ENCODE data around the gene FOXJ3.

Gene FOXJ3

DNA sequence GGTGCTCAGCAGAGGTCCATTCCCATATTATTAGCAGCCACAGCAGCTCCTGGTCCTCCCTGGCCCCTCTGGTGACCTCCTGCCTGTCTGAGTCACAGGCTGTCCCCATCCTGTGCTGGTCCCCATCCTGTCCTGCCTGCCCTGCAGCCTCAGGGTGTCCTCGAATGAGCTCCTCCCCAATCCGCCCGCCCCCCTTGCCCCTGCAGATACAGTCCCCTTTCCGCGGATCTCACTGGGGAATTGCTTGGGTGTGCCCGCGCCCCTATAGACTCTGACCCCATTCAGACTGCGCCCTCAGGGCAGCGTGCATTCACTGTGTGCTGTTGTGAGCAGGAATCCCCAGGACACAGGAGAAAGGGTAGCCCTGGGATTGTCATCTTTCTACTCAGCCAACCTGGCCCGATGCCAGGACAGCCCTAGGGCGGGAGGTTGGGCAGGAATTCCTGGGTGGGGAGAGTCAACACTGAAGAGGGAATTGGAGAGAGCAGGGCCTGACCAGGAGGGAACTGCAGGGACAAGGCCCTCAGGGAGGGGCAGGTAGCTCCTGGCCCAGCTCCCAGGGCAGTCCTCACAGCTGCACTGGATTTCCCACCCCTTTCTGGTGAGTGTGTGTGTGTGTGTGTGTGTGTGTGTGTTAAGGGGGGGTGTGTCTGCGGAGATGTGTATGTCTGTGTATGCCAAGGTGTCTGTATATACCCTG, 169.4 kb downstream of the FOXJ3 start:
- ChIA-PET CTCF (interaction anchor here (1.0 kb wide), 1 partner anchor 8 kb away, joined by 3 read pairs; no protein-coding TSS in a partner anchor), POLR2A (interaction anchor here (0.6 kb wide), 1 partner anchor 51 kb away, joined by 3 read pairs; no protein-coding TSS in a partner anchor)
- peak; percentile 26 for DNase-seq (ENCODE audit: extremely low spot score)

DNA sequence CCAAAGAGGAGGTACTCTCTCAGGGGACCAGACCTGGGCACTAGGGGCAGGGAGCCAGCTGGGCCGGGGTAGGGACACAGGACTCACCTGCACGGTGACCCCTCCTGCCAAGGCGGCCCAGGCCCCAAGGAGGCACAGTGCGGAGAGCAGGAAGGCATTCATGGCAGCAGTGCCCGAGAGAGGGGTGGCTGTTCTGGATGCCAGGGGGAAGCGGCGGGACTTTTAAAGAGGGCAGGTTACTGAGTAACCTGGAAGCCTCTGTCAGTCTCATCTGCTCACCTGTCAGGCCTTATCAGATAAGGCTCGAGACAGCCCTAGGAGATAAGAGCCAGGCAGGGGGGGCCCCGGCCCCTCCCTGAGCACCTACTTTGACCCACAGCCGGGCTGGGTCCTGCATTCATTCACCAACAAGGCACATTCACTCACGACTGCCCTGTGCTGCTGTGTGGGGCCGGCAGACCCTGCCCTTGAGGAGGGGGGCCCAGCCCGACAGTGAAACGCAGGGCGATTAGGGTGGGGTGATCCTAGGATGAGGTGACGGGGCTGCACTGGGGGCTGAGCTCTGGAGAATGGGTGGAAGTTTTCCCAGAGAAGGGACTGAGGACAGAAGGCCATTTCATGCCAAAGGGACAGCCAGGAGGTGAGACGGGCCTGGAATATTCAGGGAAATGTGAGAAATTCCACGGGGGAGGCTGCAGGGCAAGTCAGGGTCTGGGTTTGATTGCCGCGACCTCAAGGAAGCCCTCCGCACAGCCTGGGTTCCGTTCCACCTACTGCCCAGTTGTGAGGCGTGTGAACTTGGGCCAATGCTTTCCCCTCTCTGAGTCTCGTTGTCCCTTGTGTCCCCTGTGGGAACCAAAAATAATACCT, 170.2 kb downstream of the FOXJ3 start, which contains the start of gene GUCA2A:
Gene GUCA2A, minus strand, starts transcription at position 195 of the 870 bp plus-strand sequence. Its CDS starts 33 bp downstream, at position 162.
- CTCF ChIA-PET: interaction anchor here (1.0 kb wide), 1 partner anchor 9 kb away, joined by 3 read pairs; no protein-coding TSS in a partner anchor
- DNase-seq (ENCODE audit: extremely low spot score): no peak
- TF ChIP-seq FOXM1 (IDR thresholded peaks at IDR 0.05; ENCODE audit: borderline replicate concordance): no peak
- TF ChIP-seq, protein P1, sequence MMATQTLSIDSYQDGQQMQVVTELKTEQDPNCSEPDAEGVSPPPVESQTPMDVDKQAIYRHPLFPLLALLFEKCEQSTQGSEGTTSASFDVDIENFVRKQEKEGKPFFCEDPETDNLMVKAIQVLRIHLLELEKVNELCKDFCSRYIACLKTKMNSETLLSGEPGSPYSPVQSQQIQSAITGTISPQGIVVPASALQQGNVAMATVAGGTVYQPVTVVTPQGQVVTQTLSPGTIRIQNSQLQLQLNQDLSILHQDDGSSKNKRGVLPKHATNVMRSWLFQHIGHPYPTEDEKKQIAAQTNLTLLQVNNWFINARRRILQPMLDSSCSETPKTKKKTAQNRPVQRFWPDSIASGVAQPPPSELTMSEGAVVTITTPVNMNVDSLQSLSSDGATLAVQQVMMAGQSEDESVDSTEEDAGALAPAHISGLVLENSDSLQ (IDR thresholded peaks at IDR 0.05): no peak
- TF ChIP-seq SP1 (IDR thresholded peaks at IDR 0.05): no peak
- no peak for TF ChIP-seq ARNT (IDR thresholded peaks at IDR 0.05)
- TF ChIP-seq NFRKB (IDR thresholded peaks at IDR 0.05): no peak
- TF ChIP-seq HDGF (IDR thresholded peaks at IDR 0.05; ENCODE audit: borderline replicate concordance): no peak
- TF ChIP-seq LEF1 (IDR thresholded peaks at IDR 0.05; ENCODE audit: borderline replicate concordance): no peak
- no peak for TF ChIP-seq ELF4 (IDR thresholded peaks at IDR 0.05)
- TF ChIP-seq TARDBP (IDR thresholded peaks at IDR 0.05): no peak
- TF ChIP-seq BHLHE40 (IDR thresholded peaks at IDR 0.05; ENCODE audit: borderline replicate concordance): no peak
- TF ChIP-seq FOXA1 (IDR thresholded peaks at IDR 0.05): no peak
- TF ChIP-seq L3MBTL2 (conservative IDR thresholded peaks at IDR 0.05): no peak
- no peak for TF ChIP-seq ZNF384 (IDR thresholded peaks at IDR 0.05)
- no peak for TF ChIP-seq SUZ12 (IDR thresholded peaks at IDR 0.05)
- POLR2A ChIA-PET: no interaction called here

More for the DNA sequence above, 169.4 kb downstream of the FOXJ3 start:
- TF ChIP-seq TARDBP (IDR thresholded peaks at IDR 0.05) (no peak), NFRKB (IDR thresholded peaks at IDR 0.05) (no peak), BHLHE40 (IDR thresholded peaks at IDR 0.05; ENCODE audit: borderline replicate concordance) (no peak), ELF4 (IDR thresholded peaks at IDR 0.05) (no peak), FOXM1 (IDR thresholded peaks at IDR 0.05; ENCODE audit: borderline replicate concordance) (no peak), CTBP1 (IDR thresholded peaks at IDR 0.05; ENCODE audit: borderline replicate concordance) (no peak), SUZ12 (IDR thresholded peaks at IDR 0.05) (no peak), L3MBTL2 (conservative IDR thresholded peaks at IDR 0.05) (no peak), FOXA1 (IDR thresholded peaks at IDR 0.05) (no peak), LEF1 (IDR thresholded peaks at IDR 0.05; ENCODE audit: borderline replicate concordance) (no peak), ZNF384 (IDR thresholded peaks at IDR 0.05) (no peak), SP1 (IDR thresholded peaks at IDR 0.05) (no peak)
- TF ChIP-seq, protein P1 (IDR thresholded peaks at IDR 0.05): no peak

DNA sequence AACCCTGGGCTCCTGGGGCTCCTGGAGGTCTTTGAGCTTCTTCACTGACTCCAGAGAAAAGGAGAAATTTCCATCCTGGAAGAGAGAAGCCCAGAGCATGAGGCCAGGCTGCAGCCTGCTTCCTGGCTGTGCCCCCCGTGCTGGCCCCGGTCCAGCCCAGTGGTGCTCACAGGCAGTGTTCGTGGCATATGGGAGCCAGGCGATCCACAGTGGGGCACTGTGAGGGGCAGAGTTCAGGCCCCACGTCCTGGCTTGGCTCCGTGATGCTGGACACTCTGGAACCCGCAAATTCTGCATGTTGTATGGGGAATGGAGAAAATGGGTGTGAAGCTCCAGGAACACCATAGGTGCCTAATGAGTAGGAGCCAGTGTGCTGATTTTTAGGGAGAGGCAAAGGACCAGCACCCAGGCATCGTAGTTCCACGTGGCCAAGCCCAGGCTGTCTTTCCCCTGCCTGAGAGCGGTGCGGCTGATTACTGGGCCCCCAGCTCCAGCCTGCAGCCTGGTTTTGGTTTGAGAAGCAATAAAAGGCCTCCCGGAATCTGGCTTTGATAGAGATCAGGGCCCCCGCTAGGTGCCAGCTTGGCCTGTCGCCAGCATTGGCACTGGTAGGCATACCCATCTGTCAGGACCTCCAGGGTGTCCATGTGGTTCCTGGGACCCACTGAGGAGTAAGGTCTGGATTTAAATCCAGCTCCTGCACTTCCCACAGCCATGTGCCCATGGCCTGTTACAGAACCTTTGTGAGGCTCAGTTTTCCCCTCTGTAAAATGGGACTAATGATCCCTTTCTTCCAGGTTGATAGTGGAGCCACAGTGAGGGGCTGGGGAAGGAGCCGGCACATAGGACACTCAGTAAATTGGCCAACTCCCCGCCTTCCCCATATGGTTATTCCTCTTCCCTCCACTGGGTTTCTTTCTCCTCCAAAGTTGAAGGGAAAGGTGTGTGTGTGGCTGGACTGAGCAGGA, 171.2 kb downstream of the FOXJ3 start:
- ChIA-PET CTCF (interaction anchor here (1.8 kb wide), 1 partner anchor 9 kb away, joined by 4 read pairs; no protein-coding TSS in a partner anchor), POLR2A (no interaction called here)
- TF ChIP-seq NFRKB (IDR thresholded peaks at IDR 0.05) (no peak), FOXK2 (IDR thresholded peaks at IDR 0.05) (no peak), TARDBP (IDR thresholded peaks at IDR 0.05) (no peak), CTBP1 (IDR thresholded peaks at IDR 0.05; ENCODE audit: borderline replicate concordance) (no peak), BHLHE40 (IDR thresholded peaks at IDR 0.05; ENCODE audit: borderline replicate concordance) (no peak), ELF4 (IDR thresholded peaks at IDR 0.05) (no peak), ARNT (IDR thresholded peaks at IDR 0.05) (no peak), L3MBTL2 (conservative IDR thresholded peaks at IDR 0.05) (no peak), LEF1 (IDR thresholded peaks at IDR 0.05; ENCODE audit: borderline replicate concordance) (no peak), FOXM1 (IDR thresholded peaks at IDR 0.05; ENCODE audit: borderline replicate concordance) (no peak)
- DNase-seq (ENCODE audit: extremely low spot score): no peak

DNA sequence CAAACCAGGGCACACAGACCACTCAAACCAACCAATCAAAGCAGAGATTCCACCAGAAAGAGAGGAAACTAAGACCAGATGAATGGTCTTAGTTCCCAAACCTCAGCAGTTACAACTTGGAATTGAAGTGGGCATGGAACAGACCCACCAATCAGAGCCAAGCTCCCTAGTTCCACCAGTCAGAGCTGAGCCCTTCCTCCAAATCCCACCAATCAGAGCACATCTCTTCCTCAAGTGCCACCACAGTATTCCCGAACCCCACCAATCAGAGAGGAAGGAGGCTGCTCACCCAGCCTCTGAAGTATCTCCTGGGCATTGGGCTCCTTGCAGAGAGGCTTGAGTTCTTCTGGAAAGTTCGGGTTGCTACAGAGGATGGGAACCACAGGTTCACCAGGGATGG, 171.9 kb downstream of the FOXJ3 start:
- DNase-seq (ENCODE audit: extremely low spot score): no peak
- ChIA-PET CTCF (interaction anchor here (1.8 kb wide), 1 partner anchor 10 kb away, joined by 4 read pairs; no protein-coding TSS in a partner anchor), POLR2A (no interaction called here)
- TF ChIP-seq ZNF384 (IDR thresholded peaks at IDR 0.05) (no peak), FOXM1 (IDR thresholded peaks at IDR 0.05; ENCODE audit: borderline replicate concordance) (no peak), ELF4 (IDR thresholded peaks at IDR 0.05) (no peak), BHLHE40 (IDR thresholded peaks at IDR 0.05; ENCODE audit: borderline replicate concordance) (no peak), LEF1 (IDR thresholded peaks at IDR 0.05; ENCODE audit: borderline replicate concordance) (no peak), FOXA1 (IDR thresholded peaks at IDR 0.05) (no peak), L3MBTL2 (conservative IDR thresholded peaks at IDR 0.05) (no peak), SP1 (IDR thresholded peaks at IDR 0.05) (no peak), CTBP1 (IDR thresholded peaks at IDR 0.05; ENCODE audit: borderline replicate concordance) (no peak), ARNT (IDR thresholded peaks at IDR 0.05) (no peak), NFRKB (IDR thresholded peaks at IDR 0.05) (no peak), FOXK2 (IDR thresholded peaks at IDR 0.05) (no peak), TARDBP (IDR thresholded peaks at IDR 0.05) (no peak), HDGF (IDR thresholded peaks at IDR 0.05; ENCODE audit: borderline replicate concordance) (no peak), SUZ12 (IDR thresholded peaks at IDR 0.05) (no peak)
- TF ChIP-seq, protein P1 (IDR thresholded peaks at IDR 0.05): no peak
